HG02938 (cell line): Measurements from ENCODE around the gene CDK18.

Source experiments
- ATAC-seq: cut with Tn5 transposase; IDR thresholded peaks from one replicate; pipeline ENCODE4 v1.9.1; 2021; ENCODE audit warnings: mild to moderate bottlenecking, moderate library complexity; ENCODE audit not compliant: unreplicated experiment

CDK18 gene

DNA sequence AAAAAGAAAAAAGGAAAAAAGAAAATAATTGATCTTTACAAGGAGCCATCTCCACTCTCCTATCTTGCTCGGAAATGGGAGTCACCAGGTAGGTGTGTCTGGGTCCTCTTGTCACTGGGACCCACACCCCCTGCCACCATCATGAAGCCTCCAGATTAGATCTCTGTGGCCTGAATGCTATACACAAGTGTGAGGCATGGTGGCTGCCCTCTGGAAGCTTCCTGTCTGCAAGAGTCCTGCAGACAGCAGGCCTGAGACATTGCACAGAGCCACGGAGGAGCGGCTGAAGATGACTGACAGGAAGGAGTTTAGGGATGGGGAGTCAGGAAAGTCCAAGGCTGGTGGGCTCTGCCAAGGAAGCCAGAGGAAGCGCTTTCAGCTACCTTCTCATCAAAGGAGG is 16.2 kb downstream of the CDK18 start:
- no peak for ATAC-seq

DNA sequence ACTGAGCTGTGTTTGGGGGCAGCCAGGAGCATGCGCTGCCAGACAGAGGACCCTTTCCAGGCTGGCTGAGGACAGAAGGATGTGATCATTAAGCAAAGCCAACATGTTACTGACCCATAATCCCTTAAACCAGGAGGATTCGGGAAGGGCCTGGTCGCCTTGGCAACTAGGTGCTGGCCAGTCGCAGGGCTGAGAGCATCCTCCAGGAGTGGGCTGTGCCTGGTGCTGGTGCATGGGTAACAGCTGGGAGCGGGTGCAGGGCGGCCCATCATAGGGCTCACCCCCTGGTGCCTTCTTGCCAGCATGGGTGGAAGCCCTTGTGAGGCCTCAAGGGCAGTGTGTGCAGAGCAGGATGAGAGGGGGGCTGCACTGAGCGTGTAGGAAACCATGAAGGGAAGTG is 17.2 kb downstream of the CDK18 start:
- ATAC-seq, result no peak

- no peak for ATAC-seq
Observed at GRCh38 chr1:205522692-205523091, 18.2 kb downstream of the CDK18 start.

DNA sequence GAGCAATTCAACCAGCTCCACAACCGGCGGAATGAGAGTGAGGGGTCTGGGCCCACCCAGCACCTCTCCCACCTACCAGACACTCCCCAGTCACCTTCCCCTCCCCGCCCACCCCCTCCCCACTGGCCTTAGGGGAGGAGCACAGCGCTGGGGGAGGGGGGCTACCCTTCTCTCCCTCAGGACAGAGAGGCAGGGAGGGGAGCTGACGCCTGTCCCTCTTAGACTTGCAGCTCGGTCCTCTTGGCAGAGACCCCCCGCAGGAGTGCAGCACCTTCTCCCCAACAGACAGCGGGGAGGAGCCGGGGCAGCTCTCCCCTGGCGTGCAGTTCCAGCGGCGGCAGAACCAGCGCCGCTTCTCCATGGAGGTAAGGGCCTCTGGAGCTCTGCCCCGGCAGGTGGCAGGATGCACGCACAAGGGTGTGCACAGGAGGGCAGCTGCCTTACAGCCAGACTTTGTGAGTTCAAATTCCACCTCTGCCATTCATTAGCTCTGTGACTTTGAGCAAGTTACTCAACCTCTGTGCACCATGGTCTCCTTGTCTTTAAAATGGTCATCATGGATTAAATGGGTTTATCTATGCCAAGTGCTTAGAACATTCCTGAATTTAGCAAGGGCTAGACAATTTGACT is 18.9 kb downstream of the CDK18 start:
- no peak for ATAC-seq

- ATAC-seq, result no peak
Observed at GRCh38 chr1:205523891-205524793, 19.7 kb downstream of the CDK18 start.

GRCh38 chr1:205524794-205525101 is 20.3 kb downstream of the CDK18 start:
- no peak for ATAC-seq

DNA sequence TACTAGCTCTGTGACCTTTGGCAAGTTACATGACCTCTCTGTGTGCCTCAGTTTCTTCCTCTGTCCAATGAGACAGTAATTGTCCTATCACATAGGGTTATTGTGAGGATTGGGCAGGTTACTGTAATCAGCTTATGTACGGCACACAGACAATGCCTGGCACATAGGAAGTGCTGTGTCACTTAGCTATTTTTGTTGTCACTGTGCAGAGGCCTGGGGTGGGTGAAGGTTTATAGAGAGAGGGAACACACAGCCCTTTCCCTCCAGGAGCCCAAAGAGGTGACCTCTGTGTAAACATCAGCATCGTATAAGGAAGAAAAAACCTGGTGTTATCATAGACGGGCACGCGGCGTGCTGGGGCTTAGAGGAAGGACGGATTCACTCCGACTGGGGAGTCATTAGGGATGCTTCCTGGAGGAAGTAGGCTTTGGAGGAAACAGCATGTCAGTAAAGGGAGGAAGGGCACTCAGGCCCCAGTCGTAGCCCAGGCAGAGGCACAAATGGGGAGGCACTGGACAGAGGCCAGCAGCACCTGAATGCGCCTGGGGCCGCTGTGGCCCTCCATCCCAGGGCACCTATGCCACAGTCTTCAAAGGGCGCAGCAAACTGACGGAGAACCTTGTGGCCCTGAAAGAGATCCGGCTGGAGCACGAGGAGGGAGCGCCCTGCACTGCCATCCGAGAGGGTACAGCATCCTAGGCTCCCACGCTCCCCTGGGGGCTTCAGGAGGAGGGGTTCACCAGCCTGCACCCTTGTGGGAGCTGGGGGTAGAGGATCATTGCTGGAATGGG is 21.2 kb downstream of the CDK18 start:
- ATAC-seq, result no peak

GRCh38 chr1:205526431-205526830 is 22.0 kb downstream of the CDK18 start:
- ATAC-seq, result no peak

GRCh38 chr1:205527931-205528330 is 23.5 kb downstream of the CDK18 start:
- ATAC-seq, result no peak

GRCh38 chr1:205528446-205528886 is 24.0 kb downstream of the CDK18 start:
- no peak for ATAC-seq

- ATAC-seq, result no peak
Observed at GRCh38 chr1:205528887-205529825, 24.7 kb downstream of the CDK18 start.

- ATAC-seq, result no peak
Observed at GRCh38 chr1:205530116-205530515, 25.6 kb downstream of the CDK18 start.

DNA sequence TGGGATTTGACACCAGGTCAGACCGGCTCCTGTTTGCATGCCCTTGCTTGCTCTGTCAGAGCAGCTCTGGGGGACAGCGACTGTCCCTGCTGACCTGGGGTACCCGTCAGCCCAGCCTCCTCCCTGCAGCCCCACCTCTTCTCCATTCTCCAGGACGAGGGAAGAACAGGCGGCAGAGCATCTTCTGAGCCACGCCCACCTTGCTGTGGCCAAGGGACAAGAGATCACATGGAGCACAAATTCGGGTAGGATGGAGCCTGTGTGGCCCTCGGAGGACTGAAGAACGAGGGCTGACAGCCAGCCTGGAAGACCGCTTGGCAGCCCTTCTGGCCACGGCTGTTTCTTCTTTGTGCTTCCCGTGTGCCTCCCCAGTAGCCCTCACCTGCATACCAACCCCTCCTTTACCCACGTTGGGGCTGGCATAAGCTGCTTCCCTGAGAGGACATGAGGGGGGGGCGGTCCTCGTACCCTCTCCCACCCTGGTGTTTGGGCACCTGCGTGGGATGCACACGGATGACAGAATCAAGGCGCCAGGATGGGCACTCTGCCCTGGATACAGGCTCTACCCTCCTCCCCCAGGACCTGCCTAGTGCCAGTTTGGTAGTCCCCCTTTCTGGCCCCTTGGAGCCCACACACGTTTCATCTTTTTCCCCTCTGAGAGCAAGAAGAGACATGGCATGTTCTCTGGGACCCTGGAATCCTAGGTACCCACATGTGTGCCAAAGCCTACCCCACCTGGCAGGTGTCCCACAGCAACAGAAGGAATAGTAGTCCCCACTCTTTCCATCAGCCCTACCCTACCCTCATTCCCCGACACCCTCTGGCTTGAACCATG is 26.9 kb downstream of the CDK18 start:
- ATAC-seq, result no peak

GRCh38 chr1:205532026-205532898 is 27.8 kb downstream of the CDK18 start:
- ATAC-seq, result no peak

GRCh38 chr1:205532996-205533735 is 28.7 kb downstream of the CDK18 start:
- no peak for ATAC-seq

- no peak for ATAC-seq
Observed at GRCh38 chr1:205533748-205534443, 29.4 kb downstream of the CDK18 start.

GRCh38 chr1:205534444-205534985 is 30.0 kb downstream of the CDK18 start:
- ATAC-seq, result no peak
